GM12878 (cell line): Measurements from ENCODE around the gene NTSR1. TPM values are rescaled to one million over a fixed set of nuclear protein-coding genes. Genes with fewer than 3 reads are reported as not detected.
A peak's percentile ranks its signal among the peaks of the same experiment; 100 is the strongest.

Experiments used
- ATAC-seq: fragments of 200-7000 bp; cut with Tn5 transposase; 3 replicates; pipeline ENCODE4 v1.9.1; 2020; ENCODE audit warnings: mild to moderate bottlenecking, moderate library complexity
- BruUV-seq: library from RNA; stranded (reverse); fragments of 400-500 nt; replicated peaks from 2 replicates; lab custom pipeline; 2021; lab: Mats Ljungman, UMichigan
- CTCF ChIA-PET: fragments of 300-600 bp; sonication (Branson Sonifier 250); formaldehyde crosslinking; extraction: SDS; loops from one replicate; lab custom pipeline; 2021; ENCODE audit warnings: inconsistent platforms; lab: Yijun Ruan, JAX
- POLR2A ChIA-PET: fragments of 350-600 bp; formaldehyde crosslinking; extraction: SDS; loops from one replicate; lab custom pipeline; 2021; ENCODE audit warnings: inconsistent platforms; lab: Charles Lee
- RAD21 ChIA-PET: fragments of 300-600 bp; sonication (Branson Sonifier 250); formaldehyde crosslinking; loops from one replicate; lab custom pipeline; 2023; ENCODE audit warnings: antibody characterized with exemption; ENCODE audit not compliant: unreplicated experiment; lab: Charles Lee
- SMC1A ChIA-PET: fragments of 300-600 bp; sonication (Branson Sonifier 250); formaldehyde crosslinking; loops from one replicate; lab custom pipeline; 2023; ENCODE audit not compliant: unreplicated experiment, uncharacterized antibody; lab: Charles Lee
- DNase-seq: peaks from one replicate; pipeline ENCODE4 v3.0.0-alpha.2; 2011; ENCODE audit warnings: low read depth, low spot score
- FAIRE-seq: peaks from 3 replicates; lab custom pipeline; 2011; peaks lifted over from hg19 to GRCh38; lab: Jason Lieb, UNC
- H2AFZ ChIP-seq: 2 replicates; pipeline ENCODE4 v1.6.0; 2011; ENCODE audit warnings: low read depth, low read length, control low read depth; ENCODE audit not compliant: control insufficient read depth
- H3K27ac ChIP-seq: 2 replicates; pipeline ENCODE4 v1.5.1; 2011; ENCODE audit warnings: control low read depth; ENCODE audit not compliant: control insufficient read depth, insufficient read depth
- H3K27me3 ChIP-seq, 2 experiments: replicated peaks in 1 of 2; 2 replicates each; pipeline versions ENCODE4 v1.6.0 to v1.6.1; 2011; ENCODE audit warnings: low read length in 1 of 2; ENCODE audit not compliant: control insufficient read depth in 2 of 2, insufficient read depth in 2 of 2
- H3K36me3 ChIP-seq, 2 experiments: 2 replicates each; pipeline ENCODE4 v1.5.1; 2011; ENCODE audit warnings: low read length in 1 of 2; ENCODE audit not compliant: control insufficient read depth in 2 of 2, insufficient read depth in 2 of 2
- H3K4me1 ChIP-seq: 2 replicates; pipeline ENCODE4 v1.6.1; 2011; ENCODE audit warnings: mild to moderate bottlenecking, low read length, moderate library complexity, mixed read lengths; ENCODE audit not compliant: control insufficient read depth, insufficient read depth
- H3K4me2 ChIP-seq: 2 replicates; pipeline ENCODE4 v1.6.0; 2011; ENCODE audit warnings: control low read depth; ENCODE audit not compliant: control insufficient read depth, insufficient read depth
- H3K4me3 ChIP-seq: fragments of 200-600 bp; sonication (generic); 2 replicates; pipeline ENCODE4 v1.5.1; 2016
- H3K79me2 ChIP-seq: 2 replicates; pipeline ENCODE4 v1.6.0; 2011; ENCODE audit warnings: low read length; ENCODE audit not compliant: control insufficient read depth, insufficient read depth
- H3K9ac ChIP-seq: 2 replicates; pipeline ENCODE4 v1.8.0; 2011; ENCODE audit warnings: low read length, control low read depth, mixed read lengths; ENCODE audit not compliant: control insufficient read depth, insufficient read depth
- H3K9me3 ChIP-seq: replicated peaks from 3 replicates; pipeline ENCODE4 v1.5.1; 2011; ENCODE audit warnings: mild to moderate bottlenecking, low read length; ENCODE audit not compliant: control insufficient read depth, insufficient read depth
- H4K20me1 ChIP-seq: 2 replicates; pipeline ENCODE4 v1.6.0; 2011; ENCODE audit not compliant: control insufficient read depth, insufficient read depth
- SIX5 ChIP-seq: IDR thresholded peaks from 2 replicates; pipeline ENCODE4 v1.6.1; 2011; ENCODE audit warnings: mild to moderate bottlenecking, low read depth, low read length, moderate library complexity; ENCODE audit not compliant: severe bottlenecking
- WGBS: methylation state at CpG from one replicate; pipeline ENCODE4 v1.1.6; 2016; ENCODE audit warnings: low lambda C conversion rate; ENCODE audit not compliant: insufficient replicate concordance, insufficient coverage; ENCODE audit errors: missing lambda C conversion rate; 5-methylcytosine and 5-hydroxymethylcytosine counted together
- in situ Hi-C: fragments of 300-500 bp; cut with MboI; formaldehyde crosslinking; loops from 9 replicates; pipeline ENCODE4 v1.14.3; 2018; ENCODE audit warnings: mixed read lengths
- intact Hi-C: fragments of 100-400 bp; cut with micrococcal nuclease; formaldehyde crosslinking; loops from one replicate; pipeline ENCODE4 v1.14.2; 2022; ENCODE audit not compliant: unreplicated experiment
- polyA plus RNA-seq, 11 experiments: library from polyadenylated mRNA; depleted of rRNA in 4 of 11; unstranded in 6 of 11; stranded (reverse) in 5 of 11; fragments of >200 nt; fragmentation: Nextera tagmentation in 4 of 11; fragmentation: Illumina TruSeq in 1 of 11; extraction: Ambion mirVana in 4 of 11; extraction: Trizol in 1 of 11; gene quantifications; 1 replicate in 1 of 11; 2 replicates in 10 of 11; pipeline versions ENCODE4 v1.2.1 to v1.2.3, GENCODE V29; 2011 to 2016; ENCODE audit warnings: inconsistent platforms in 2 of 11, missing spikeins in 2 of 11, low read depth in 1 of 11
- total RNA-seq, 4 experiments: library from RNA; depleted of rRNA in 3 of 4; stranded (reverse); fragments of >200 nt in 3 of 4; fragmentation: Illumina TruSeq in 1 of 4; extraction: Trizol in 1 of 4; gene quantifications; 2 replicates each; pipeline versions ENCODE4 v1.2.1 to v1.2.3, GENCODE V29; 2013 to 2021
- TF ChIP-seq, protein P1 (sequence below): IDR thresholded peaks from 2 replicates; pipeline ENCODE4 v1.6.1; 2012; ENCODE audit warnings: mild to moderate bottlenecking, low read depth, low read length

Gene NTSR1
- total and polyA plus RNA-seq, 10 of the 15 experiments (the other 5 are each of a cell fraction or from before 2014, with no cell fraction given): not detected

DNA sequence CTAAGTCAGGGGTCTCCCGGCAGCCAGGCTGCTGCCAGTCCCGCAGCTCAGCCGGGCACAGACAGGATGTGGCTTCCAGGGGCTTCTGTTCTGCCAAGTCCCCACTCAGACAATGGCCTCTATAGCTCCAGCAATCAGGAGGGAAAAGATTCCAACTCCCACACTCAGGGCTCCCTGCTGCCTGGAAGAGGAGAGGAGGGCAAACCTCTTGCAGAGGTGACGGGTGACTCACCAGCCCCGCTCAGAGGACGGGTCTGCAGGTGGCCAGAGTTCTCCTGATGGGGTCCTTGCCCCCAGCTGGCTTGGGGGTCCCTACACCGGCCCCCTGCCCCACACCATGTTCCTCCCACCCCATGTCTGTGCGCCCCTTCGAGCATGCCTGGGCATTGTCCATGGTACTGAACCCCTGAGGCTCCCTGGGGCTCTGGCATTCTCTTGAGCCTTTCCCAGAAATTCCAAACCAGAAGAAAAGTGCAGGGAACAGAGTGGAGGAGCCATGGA is 32.6 kb downstream of the NTSR1 start:
- no peak for TF ChIP-seq SIX5
- TF ChIP-seq, protein P1, sequence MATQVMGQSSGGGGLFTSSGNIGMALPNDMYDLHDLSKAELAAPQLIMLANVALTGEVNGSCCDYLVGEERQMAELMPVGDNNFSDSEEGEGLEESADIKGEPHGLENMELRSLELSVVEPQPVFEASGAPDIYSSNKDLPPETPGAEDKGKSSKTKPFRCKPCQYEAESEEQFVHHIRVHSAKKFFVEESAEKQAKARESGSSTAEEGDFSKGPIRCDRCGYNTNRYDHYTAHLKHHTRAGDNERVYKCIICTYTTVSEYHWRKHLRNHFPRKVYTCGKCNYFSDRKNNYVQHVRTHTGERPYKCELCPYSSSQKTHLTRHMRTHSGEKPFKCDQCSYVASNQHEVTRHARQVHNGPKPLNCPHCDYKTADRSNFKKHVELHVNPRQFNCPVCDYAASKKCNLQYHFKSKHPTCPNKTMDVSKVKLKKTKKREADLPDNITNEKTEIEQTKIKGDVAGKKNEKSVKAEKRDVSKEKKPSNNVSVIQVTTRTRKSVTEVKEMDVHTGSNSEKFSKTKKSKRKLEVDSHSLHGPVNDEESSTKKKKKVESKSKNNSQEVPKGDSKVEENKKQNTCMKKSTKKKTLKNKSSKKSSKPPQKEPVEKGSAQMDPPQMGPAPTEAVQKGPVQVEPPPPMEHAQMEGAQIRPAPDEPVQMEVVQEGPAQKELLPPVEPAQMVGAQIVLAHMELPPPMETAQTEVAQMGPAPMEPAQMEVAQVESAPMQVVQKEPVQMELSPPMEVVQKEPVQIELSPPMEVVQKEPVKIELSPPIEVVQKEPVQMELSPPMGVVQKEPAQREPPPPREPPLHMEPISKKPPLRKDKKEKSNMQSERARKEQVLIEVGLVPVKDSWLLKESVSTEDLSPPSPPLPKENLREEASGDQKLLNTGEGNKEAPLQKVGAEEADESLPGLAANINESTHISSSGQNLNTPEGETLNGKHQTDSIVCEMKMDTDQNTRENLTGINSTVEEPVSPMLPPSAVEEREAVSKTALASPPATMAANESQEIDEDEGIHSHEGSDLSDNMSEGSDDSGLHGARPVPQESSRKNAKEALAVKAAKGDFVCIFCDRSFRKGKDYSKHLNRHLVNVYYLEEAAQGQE: peak; percentile 77
- WGBS: 48% methylated on average over 9 of the region's 9 CpGs
- no peaks in the 10 kb centered on the region for H3K36me3 ChIP-seq
- in situ Hi-C loops: no loop called here
- H3K4me2 ChIP-seq: peak overlapping the region; percentile 19; the same call in 1 of the 2 replicates
- no peak overlapping the region for H3K4me3 ChIP-seq
- peaks cover 0 to 5% of the 10 kb centered on the region in 2 experiments; a peak in 3 of 4 replicates for H3K27me3 ChIP-seq
- ATAC-seq (no peak), FAIRE-seq (no peak), DNase-seq (no peak)
- no peak overlapping the region for H3K27ac ChIP-seq
- peaks cover 22% of the 10 kb centered on the region for H3K4me1 ChIP-seq
- H2AFZ ChIP-seq: no peak overlapping the region
- CTCF ChIA-PET: interaction anchor here (1.0 kb wide), 1 partner anchor 124 kb away, joined by 5 read pairs; no protein-coding TSS in a partner anchor
- no TSS peak for BruUV-seq
- POLR2A ChIA-PET: no interaction called here
- no peaks in the 10 kb centered on the region for H3K79me2 ChIP-seq
- H3K9ac ChIP-seq: no peak overlapping the region
- SMC1A ChIA-PET: no interaction called here
- H3K9me3 ChIP-seq: no peaks in the 10 kb centered on the region; the same call in 2 of the 3 replicates
- no peaks in the 10 kb centered on the region; the same call in 1 of the 2 replicates for H4K20me1 ChIP-seq
- RAD21 ChIA-PET: no interaction called here
- intact Hi-C loops: no loop called here
